K562 (cell line): ENCODE data around the gene ARL3. TPM values are rescaled to one million over a fixed set of nuclear protein-coding genes. Genes with fewer than 3 reads are reported as not detected.

ENCODE experiments used
- ATAC-seq: fragments of 200-7000 bp; cut with Tn5 transposase; 3 replicates; pipeline ENCODE4 v1.9.1; 2020; ENCODE audit warnings: moderate library complexity
- BruUV-seq: library from RNA; stranded (reverse); fragments of 400-500 nt; replicated peaks from 2 replicates; lab custom pipeline; 2021; lab: Mats Ljungman, UMichigan
- CTCF ChIA-PET: fragments of 300-600 bp; formaldehyde crosslinking; extraction: SDS; loops from one replicate; lab custom pipeline; 2021; ENCODE audit warnings: low intra/inter-chr PET ratio; lab: Yijun Ruan, JAX
- POLR2A ChIA-PET: fragments of 300-600, 350-650 bp; sonication (Branson Sonifier 250); formaldehyde crosslinking; extraction: SDS; loops from one replicate; lab custom pipeline; 2021; ENCODE audit warnings: antibody characterized with exemption, inconsistent platforms; lab: Yijun Ruan, JAX
- DNase-seq, 4 experiments: peaks; one replicate each; pipeline versions ENCODE4 v3.0.0 to v3.0.0-alpha.2; 2011 to 2018; ENCODE audit warnings: low spot score in 3 of 4, mixed read lengths in 3 of 4; ENCODE audit errors: extremely low read depth in 1 of 4
- FAIRE-seq: peaks from 2 replicates; lab custom pipeline; 2011; peaks lifted over from hg19 to GRCh38; lab: Jason Lieb, UNC
- H2AFZ ChIP-seq: 2 replicates; pipeline ENCODE4 v1.6.0; 2011; ENCODE audit warnings: low read depth, low read length, control low read depth, inconsistent platforms
- H3K27ac ChIP-seq: fragments of 200-600 bp; 3 replicates; pipeline ENCODE4 v1.8.0; 2011; ENCODE audit warnings: low read depth, mild to moderate bottlenecking, control low read depth, inconsistent platforms, low read length, moderate library complexity, mixed read lengths; ENCODE audit errors: extremely low read depth
- H3K27me3 ChIP-seq, 2 experiments: fragments of 300-600 bp in 1 of 2; 2 replicates in 1 of 2; 3 replicates in 1 of 2; pipeline versions ENCODE4 v1.6.0 to v1.8.0; 2011; ENCODE audit warnings: inconsistent platforms in 2 of 2, low read length in 2 of 2, mild to moderate bottlenecking in 1 of 2, mixed read lengths in 1 of 2, moderate library complexity in 1 of 2; ENCODE audit not compliant: control insufficient read depth in 2 of 2, insufficient read depth in 2 of 2
- H3K36me3 ChIP-seq: fragments of 300-600 bp; 3 replicates; pipeline ENCODE4 v1.8.0; 2011; ENCODE audit warnings: mild to moderate bottlenecking, low read length, inconsistent platforms; ENCODE audit not compliant: control insufficient read depth, insufficient read depth
- H3K4me1 ChIP-seq, 2 experiments: fragments of 200-600 bp in 1 of 2; replicated peaks in 1 of 2; 2 replicates in 1 of 2; 3 replicates in 1 of 2; pipeline versions ENCODE4 v1.5.1 to v1.8.0; 2011; ENCODE audit warnings: inconsistent platforms in 2 of 2, low read length in 2 of 2, mild to moderate bottlenecking in 1 of 2, mixed read lengths in 1 of 2, moderate library complexity in 1 of 2; ENCODE audit not compliant: control insufficient read depth in 2 of 2, insufficient read depth in 2 of 2
- H3K4me2 ChIP-seq: 2 replicates; pipeline ENCODE4 v1.6.1; 2011; ENCODE audit warnings: low read length, control low read depth, inconsistent platforms, mixed read lengths; ENCODE audit not compliant: insufficient read depth
- H3K4me3 ChIP-seq: fragments of 200-600 bp; sonication (generic), shearing (Covaris generic); 2 replicates; pipeline ENCODE4 v1.5.1; 2016; ENCODE audit warnings: control low read depth, inconsistent platforms
- H3K79me2 ChIP-seq: fragments of 200-600 bp; 3 replicates; pipeline ENCODE4 v1.8.0; 2011; ENCODE audit warnings: low read length, inconsistent platforms; ENCODE audit not compliant: control insufficient read depth, insufficient read depth
- H3K9ac ChIP-seq, 2 experiments: 2 replicates each; pipeline versions ENCODE4 v1.6.0 to v1.6.1; 2011; ENCODE audit warnings: low read depth in 2 of 2, low read length in 2 of 2, control low read depth in 1 of 2, inconsistent platforms in 1 of 2, mild to moderate bottlenecking in 1 of 2, mixed read lengths in 1 of 2; ENCODE audit not compliant: insufficient read depth in 1 of 2
- H3K9me1 ChIP-seq: one replicate; pipeline ENCODE4 v1.6.0; 2011; ENCODE audit warnings: inconsistent platforms, mild to moderate bottlenecking, low read length, moderate library complexity; ENCODE audit not compliant: control insufficient read depth, insufficient read depth
- H3K9me3 ChIP-seq: replicated peaks from 2 replicates; pipeline ENCODE4 v1.5.1; 2011; ENCODE audit warnings: low read depth, low read length, inconsistent platforms; ENCODE audit not compliant: control insufficient read depth, insufficient read depth
- H4K20me1 ChIP-seq: replicated peaks from 2 replicates; pipeline ENCODE4 v1.6.1; 2011; ENCODE audit warnings: low read length, inconsistent platforms, mixed read lengths; ENCODE audit not compliant: control insufficient read depth, insufficient read depth
- CBFA2T2 ChIP-seq: fragments of 450-650 bp; conservative IDR thresholded peaks from 2 replicates; pipeline ENCODE4 v1.6.1; 2017; ENCODE audit warnings: mild to moderate bottlenecking
- ELF2 ChIP-seq: fragments of 250-450 bp; sonication (Bioruptor Pico); IDR thresholded peaks from 2 replicates; pipeline ENCODE4 v1.5.0; 2021; ENCODE audit warnings: mild to moderate bottlenecking
- NFXL1 ChIP-seq: fragments of 450-650 bp; formaldehyde crosslinking; IDR thresholded peaks from 2 replicates; pipeline ENCODE4 v1.4.0; 2021; ENCODE audit warnings: mild to moderate bottlenecking
- RBM14 ChIP-seq: fragments of 200-400 bp; formaldehyde crosslinking; IDR thresholded peaks from 2 replicates; pipeline ENCODE4 v1.6.1; 2018; ENCODE audit warnings: low read depth, mild to moderate bottlenecking, low read length, moderate library complexity, borderline replicate concordance; ENCODE audit not compliant: insufficient read depth
- RFX5 ChIP-seq: IDR thresholded peaks from 2 replicates; pipeline ENCODE4 v1.6.1; 2011; ENCODE audit warnings: low read depth, mild to moderate bottlenecking, improper control_type of control experiment, low read length
- SMARCC2 ChIP-seq: fragments of 450-650 bp; IDR thresholded peaks from 2 replicates; pipeline ENCODE4 v1.6.1; 2017; ENCODE audit warnings: antibody characterized with exemption, moderate library complexity, mild to moderate bottlenecking, low read depth
- TEAD2 ChIP-seq: fragments of 450-650 bp; IDR thresholded peaks from 2 replicates; pipeline ENCODE4 v1.6.1; 2016; ENCODE audit warnings: missing genetic modification characterization, control low read depth, missing compliant biosample characterization
- TFAM ChIP-seq: fragments of 250-450 bp; sonication (Bioruptor Pico); conservative IDR thresholded peaks from 2 replicates; pipeline ENCODE4 v1.5.0; 2021; ENCODE audit warnings: mild to moderate bottlenecking, moderate library complexity
- ZNF282 ChIP-seq: sonication (generic); formaldehyde crosslinking; IDR thresholded peaks from 2 replicates; pipeline ENCODE4 v1.8.1; 2023; ENCODE audit warnings: missing genetic modification reagents
- ZNF324 ChIP-seq: fragments of 250-450 bp; sonication (Bioruptor Pico); IDR thresholded peaks from 2 replicates; pipeline ENCODE4 v1.4.0; 2020; ENCODE audit warnings: mild to moderate bottlenecking
- ZNF347 ChIP-seq: fragments of 450-650 bp; formaldehyde crosslinking; IDR thresholded peaks from 2 replicates; pipeline ENCODE4 v1.4.0; 2020; ENCODE audit warnings: low read depth, mild to moderate bottlenecking, moderate library complexity
- WGBS: fragments of 100-300 bp; shearing (Covaris generic); methylation state at CpG from one replicate; pipeline ENCODE4 v1.1.6; 2016; ENCODE audit warnings: low coverage, mixed read lengths; ENCODE audit not compliant: insufficient coverage; ENCODE audit errors: missing lambda C conversion rate; 5-methylcytosine and 5-hydroxymethylcytosine counted together
- in situ Hi-C: fragments of 300-500 bp; cut with MboI; formaldehyde crosslinking; loops from 4 replicates; pipeline ENCODE4 v1.15.0; 2018; ENCODE audit warnings: inconsistent platforms, mixed read lengths
- intact Hi-C: fragments of 100-400 bp; cut with micrococcal nuclease; formaldehyde crosslinking; loops from 2 replicates; pipeline ENCODE4 v1.14.2; 2022
- polyA plus RNA-seq, 8 experiments: library from polyadenylated mRNA; depleted of rRNA in 4 of 8; stranded (reverse) in 5 of 8; unstranded in 3 of 8; fragments of >200 nt; fragmentation: Nextera tagmentation in 2 of 8; fragmentation: Illumina TruSeq in 1 of 8; extraction: Ambion mirVana in 2 of 8; extraction: Trizol in 1 of 8; gene quantifications; 2 replicates each; pipeline versions ENCODE4 v1.2.1 to v1.2.3, GENCODE V29; 2011 to 2014; ENCODE audit warnings: inconsistent platforms in 1 of 8, missing spikeins in 1 of 8
- total RNA-seq, 7 experiments: library from RNA; depleted of rRNA in 6 of 7; stranded (reverse); fragments of >200 nt in 6 of 7; fragmentation: Illumina TruSeq in 2 of 7; extraction: Trizol in 2 of 7; gene quantifications; 2 replicates each; pipeline versions ENCODE4 v1.2.1 to v1.2.3, GENCODE V29; 2011 to 2021; ENCODE audit warnings: low replicate concordance in 1 of 7
- TF ChIP-seq, protein P1 (sequence below): fragments of 250-450 bp; sonication (Bioruptor Pico); IDR thresholded peaks from 2 replicates; pipeline ENCODE4 v1.4.0; 2020; ENCODE audit warnings: mild to moderate bottlenecking, moderate library complexity
- TF ChIP-seq, protein P2 (sequence below): IDR thresholded peaks from 2 replicates; pipeline ENCODE4 v1.6.1; 2016; ENCODE audit warnings: missing genetic modification characterization, missing compliant biosample characterization

Gene ARL3
- total and polyA plus RNA-seq, 9 of the 15 experiments (the other 6 are each of a cell fraction or from before 2014, with no cell fraction given): 2.9 to 8.9 (median 4.8) TPM

DNA sequence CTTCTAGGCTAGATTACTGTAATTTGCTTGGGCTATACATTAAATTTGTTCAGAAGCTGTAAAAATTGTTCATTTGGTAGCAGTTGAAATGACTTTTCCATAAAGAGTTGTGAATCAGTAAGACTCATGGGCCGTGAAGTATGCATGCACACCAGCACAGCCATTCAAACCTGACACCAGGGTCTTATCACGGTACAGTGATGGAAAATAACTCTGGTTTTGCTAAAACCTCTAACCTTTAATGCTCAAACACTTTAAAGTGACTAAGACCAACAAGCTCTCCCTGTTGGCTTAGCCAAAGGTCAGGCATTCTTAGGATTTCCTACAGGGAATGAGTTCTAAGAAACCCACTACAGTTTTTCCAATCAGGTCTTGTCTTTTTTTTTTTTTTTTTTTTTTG lies 11.5 kb downstream of the ARL3 start:
- no peaks in the 10 kb centered on the region for H3K9me1 ChIP-seq
- no peaks in the 10 kb centered on the region for H3K9me3 ChIP-seq
- DNase-seq: no peak
- no peaks in the 10 kb centered on the region for H4K20me1 ChIP-seq
- no peak overlapping the region for H3K27ac ChIP-seq
- no peak overlapping the region for H3K4me2 ChIP-seq
- H3K36me3 ChIP-seq: no peaks in the 10 kb centered on the region
- H3K4me1 ChIP-seq: peaks cover 4 to 7% of the 10 kb centered on the region in 2 experiments; a peak in 2 of 5 replicates
- in situ Hi-C loops (no loop called here), intact Hi-C loops (no loop called here)
- no TSS peak for BruUV-seq
- CTCF ChIA-PET: no interaction called here
- no peaks in the 10 kb centered on the region for H3K79me2 ChIP-seq
- H2AFZ ChIP-seq: no peak overlapping the region
- 61% methylated on average over 2 of the region's 2 CpGs for WGBS
- H3K4me3 ChIP-seq: no peak overlapping the region
- POLR2A ChIA-PET: no interaction called here
- no peak overlapping the region for H3K9ac ChIP-seq
- FAIRE-seq: no peak
- no peaks in the 10 kb centered on the region for H3K27me3 ChIP-seq
- TF ChIP-seq NFXL1 (no peak), ZNF282 (CRISPR knock-in tag) (no peak), TFAM (no peak), ZNF324 (CRISPR knock-in tag) (no peak), RFX5 (no peak), RBM14 (no peak), ELF2 (CRISPR knock-in tag) (no peak), ZNF347 (CRISPR knock-in tag) (no peak), SMARCC2 (no peak), TEAD2 (tag) (no peak), CBFA2T2 (no peak)
- TF ChIP-seq, protein P1, sequence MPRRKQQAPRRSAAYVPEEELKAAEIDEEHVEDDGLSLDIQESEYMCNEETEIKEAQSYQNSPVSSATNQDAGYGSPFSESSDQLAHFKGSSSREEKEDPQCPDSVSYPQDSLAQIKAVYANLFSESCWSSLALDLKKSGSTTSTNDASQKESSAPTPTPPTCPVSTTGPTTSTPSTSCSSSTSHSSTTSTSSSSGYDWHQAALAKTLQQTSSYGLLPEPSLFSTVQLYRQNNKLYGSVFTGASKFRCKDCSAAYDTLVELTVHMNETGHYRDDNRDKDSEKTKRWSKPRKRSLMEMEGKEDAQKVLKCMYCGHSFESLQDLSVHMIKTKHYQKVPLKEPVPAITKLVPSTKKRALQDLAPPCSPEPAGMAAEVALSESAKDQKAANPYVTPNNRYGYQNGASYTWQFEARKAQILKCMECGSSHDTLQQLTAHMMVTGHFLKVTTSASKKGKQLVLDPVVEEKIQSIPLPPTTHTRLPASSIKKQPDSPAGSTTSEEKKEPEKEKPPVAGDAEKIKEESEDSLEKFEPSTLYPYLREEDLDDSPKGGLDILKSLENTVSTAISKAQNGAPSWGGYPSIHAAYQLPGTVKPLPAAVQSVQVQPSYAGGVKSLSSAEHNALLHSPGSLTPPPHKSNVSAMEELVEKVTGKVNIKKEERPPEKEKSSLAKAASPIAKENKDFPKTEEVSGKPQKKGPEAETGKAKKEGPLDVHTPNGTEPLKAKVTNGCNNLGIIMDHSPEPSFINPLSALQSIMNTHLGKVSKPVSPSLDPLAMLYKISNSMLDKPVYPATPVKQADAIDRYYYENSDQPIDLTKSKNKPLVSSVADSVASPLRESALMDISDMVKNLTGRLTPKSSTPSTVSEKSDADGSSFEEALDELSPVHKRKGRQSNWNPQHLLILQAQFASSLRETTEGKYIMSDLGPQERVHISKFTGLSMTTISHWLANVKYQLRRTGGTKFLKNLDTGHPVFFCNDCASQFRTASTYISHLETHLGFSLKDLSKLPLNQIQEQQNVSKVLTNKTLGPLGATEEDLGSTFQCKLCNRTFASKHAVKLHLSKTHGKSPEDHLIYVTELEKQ (CRISPR knock-in tag): no peak
- TF ChIP-seq, protein P2, sequence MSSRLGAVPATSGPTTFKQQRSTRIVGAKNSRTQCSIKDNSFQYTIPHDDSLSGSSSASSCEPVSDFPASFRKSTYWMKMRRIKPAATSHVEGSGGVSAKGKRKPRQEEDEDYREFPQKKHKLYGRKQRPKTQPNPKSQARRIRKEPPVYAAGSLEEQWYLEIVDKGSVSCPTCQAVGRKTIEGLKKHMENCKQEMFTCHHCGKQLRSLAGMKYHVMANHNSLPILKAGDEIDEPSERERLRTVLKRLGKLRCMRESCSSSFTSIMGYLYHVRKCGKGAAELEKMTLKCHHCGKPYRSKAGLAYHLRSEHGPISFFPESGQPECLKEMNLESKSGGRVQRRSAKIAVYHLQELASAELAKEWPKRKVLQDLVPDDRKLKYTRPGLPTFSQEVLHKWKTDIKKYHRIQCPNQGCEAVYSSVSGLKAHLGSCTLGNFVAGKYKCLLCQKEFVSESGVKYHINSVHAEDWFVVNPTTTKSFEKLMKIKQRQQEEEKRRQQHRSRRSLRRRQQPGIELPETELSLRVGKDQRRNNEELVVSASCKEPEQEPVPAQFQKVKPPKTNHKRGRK: no peak
- no peak for ATAC-seq
